ENCODE measurements around the gene MYL12A.

MYL12A gene

GRCh38 chr18:3256693-3257626 lies 9.4 kb downstream of the MYL12A start:
- DNase-seq: no peak

GRCh38 chr18:3257627-3258120 lies 10.1 kb downstream of the MYL12A start:
- DNase-seq: no peak

GRCh38 chr18:3260995-3261372 lies 13.4 kb downstream of the MYL12A start:
- peak; percentile 67 to 70 for DNase-seq

GRCh38 chr18:3261373-3262233 lies 14.0 kb downstream of the MYL12A start, which contains the start of gene MYL12B:
Gene MYL12B (plus strand): TSS chr18:3262133. CDS start chr18:3272899, 10,766 bp downstream.
- peak; percentile 77 to 82 for DNase-seq

- peak in 1 of 2 experiments; percentile 32 for DNase-seq
Observed at GRCh38 chr18:3262234-3263131, 14.9 kb downstream of the MYL12A start.

GRCh38 chr18:3263132-3263700 lies 15.6 kb downstream of the MYL12A start:
- DNase-seq: no peak

GRCh38 chr18:3264362-3264761 lies 16.8 kb downstream of the MYL12A start:
- DNase-seq: no peak

GRCh38 chr18:3265564-3266033 lies 18.0 kb downstream of the MYL12A start:
- DNase-seq: no peak

GRCh38 chr18:3266062-3266608 lies 18.5 kb downstream of the MYL12A start:
- no peak for DNase-seq

- no peak for DNase-seq
Observed at GRCh38 chr18:3268306-3268705, 20.7 kb downstream of the MYL12A start.

- no peak for DNase-seq
Observed at GRCh38 chr18:3269241-3269913, 21.8 kb downstream of the MYL12A start.

- DNase-seq: no peak
Observed at GRCh38 chr18:3269914-3270299, 22.3 kb downstream of the MYL12A start.

GRCh38 chr18:3273042-3273441 lies 25.4 kb downstream of the MYL12A start:
- DNase-seq: no peak

GRCh38 chr18:3277643-3278213 lies 30.1 kb downstream of the MYL12A start:
- DNase-seq: peak in 1 of 2 experiments; percentile 41

- DNase-seq: no peak
Observed at GRCh38 chr18:3279201-3280185, 31.9 kb downstream of the MYL12A start.

GRCh38 chr18:3281456-3282400 lies 34.1 kb downstream of the MYL12A start:
- peak; percentile 75 to 93 for DNase-seq

GRCh38 chr18:3283253-3283863 lies 35.8 kb downstream of the MYL12A start:
- DNase-seq: no peak

GRCh38 chr18:3283908-3284307 lies 36.3 kb downstream of the MYL12A start:
- no peak for DNase-seq
